ENCODE results near the gene CMTM4.
A peak's percentile ranks its signal among the peaks of the same experiment; 100 is the strongest.

CMTM4 gene

DNA sequence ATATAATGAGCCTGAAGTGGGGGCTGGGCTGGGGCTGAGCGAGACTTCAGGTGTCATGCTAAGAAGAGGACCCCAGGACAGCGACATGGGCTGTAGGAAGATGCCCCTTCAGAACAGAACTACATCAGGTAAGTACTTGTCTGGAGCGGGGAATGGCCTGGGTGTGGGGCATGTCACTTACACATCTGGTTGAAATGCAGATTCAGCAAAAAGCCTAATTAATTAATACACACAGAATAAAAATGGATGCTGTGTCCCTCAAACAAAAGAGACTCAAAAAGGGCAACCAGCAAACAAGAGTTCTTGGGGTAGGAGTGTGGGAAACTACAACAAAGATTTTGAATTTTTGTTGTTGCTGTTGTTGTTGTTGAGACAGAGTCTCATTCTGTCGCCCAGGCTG is 105.5 kb downstream of the CMTM4 start:
- no peak for DNase-seq (ENCODE audit: low spot score)
- TF ChIP-seq, protein P1, sequence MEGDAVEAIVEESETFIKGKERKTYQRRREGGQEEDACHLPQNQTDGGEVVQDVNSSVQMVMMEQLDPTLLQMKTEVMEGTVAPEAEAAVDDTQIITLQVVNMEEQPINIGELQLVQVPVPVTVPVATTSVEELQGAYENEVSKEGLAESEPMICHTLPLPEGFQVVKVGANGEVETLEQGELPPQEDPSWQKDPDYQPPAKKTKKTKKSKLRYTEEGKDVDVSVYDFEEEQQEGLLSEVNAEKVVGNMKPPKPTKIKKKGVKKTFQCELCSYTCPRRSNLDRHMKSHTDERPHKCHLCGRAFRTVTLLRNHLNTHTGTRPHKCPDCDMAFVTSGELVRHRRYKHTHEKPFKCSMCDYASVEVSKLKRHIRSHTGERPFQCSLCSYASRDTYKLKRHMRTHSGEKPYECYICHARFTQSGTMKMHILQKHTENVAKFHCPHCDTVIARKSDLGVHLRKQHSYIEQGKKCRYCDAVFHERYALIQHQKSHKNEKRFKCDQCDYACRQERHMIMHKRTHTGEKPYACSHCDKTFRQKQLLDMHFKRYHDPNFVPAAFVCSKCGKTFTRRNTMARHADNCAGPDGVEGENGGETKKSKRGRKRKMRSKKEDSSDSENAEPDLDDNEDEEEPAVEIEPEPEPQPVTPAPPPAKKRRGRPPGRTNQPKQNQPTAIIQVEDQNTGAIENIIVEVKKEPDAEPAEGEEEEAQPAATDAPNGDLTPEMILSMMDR (IDR thresholded peaks at IDR 0.05; ENCODE audit: extremely low read depth, missing control alignments), result no peak

DNA sequence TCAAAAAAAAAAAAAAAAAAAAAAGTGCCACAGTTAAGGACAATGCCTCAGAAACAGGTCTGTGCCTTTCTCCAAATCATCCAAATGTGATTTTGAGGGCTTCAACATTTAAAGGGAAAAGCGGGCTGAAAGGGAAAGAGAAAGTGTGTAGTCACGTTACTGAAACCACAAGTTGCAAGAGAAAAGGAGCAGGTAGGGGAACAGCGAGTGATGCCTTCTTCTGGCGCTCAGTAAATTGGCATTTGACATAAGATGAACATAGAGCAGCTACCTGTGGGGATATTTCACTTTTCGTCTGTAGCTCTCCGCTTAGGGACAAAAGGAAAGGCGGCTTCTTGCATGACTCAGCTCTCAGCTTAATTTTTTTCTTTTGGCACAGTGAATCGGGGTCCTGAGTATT is 106.2 kb downstream of the CMTM4 start:
- no peak for DNase-seq (ENCODE audit: low spot score)
- TF ChIP-seq, protein P1 (IDR thresholded peaks at IDR 0.05; ENCODE audit: extremely low read depth, missing control alignments), result no peak

DNA sequence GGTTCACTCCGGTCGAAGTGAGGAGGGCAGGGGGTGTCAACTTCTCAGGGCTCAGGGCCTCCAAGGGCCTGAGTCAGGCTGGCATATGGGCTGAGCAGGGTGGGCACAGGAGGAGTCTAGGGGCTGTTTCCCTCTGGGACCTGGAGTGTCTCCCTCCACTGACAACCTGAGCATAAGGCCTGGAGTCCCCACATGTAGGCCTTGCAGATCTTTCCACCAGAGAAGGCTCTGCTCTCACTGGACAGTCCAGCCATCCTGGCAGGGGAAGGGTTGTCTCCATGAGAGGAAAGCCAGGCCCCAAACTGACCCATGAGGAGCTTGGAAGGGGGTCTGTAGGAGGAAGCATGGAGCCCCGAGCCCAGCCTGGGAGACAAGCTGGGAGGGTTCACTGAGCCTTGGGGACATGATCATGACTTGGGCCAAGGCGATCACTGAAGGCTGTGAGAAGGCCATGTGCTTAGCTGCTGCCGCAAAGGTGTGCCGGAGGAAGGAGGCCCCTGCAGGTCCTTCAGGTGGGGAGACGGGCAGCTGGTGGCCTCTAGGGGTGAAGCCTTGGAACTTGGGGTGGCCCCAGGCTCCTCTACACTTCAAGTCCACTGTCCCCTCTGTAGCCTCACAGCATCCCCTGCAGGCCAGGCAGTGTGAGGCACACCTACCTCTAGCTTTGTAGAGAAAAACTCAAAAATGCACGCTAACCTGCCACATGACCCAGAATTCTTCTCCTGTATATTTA is 107.4 kb downstream of the CMTM4 start:
- DNase-seq (ENCODE audit: low spot score), result peak; percentile 82
- TF ChIP-seq, protein P1 (IDR thresholded peaks at IDR 0.05; ENCODE audit: extremely low read depth, missing control alignments), result peak; percentile 86

DNA sequence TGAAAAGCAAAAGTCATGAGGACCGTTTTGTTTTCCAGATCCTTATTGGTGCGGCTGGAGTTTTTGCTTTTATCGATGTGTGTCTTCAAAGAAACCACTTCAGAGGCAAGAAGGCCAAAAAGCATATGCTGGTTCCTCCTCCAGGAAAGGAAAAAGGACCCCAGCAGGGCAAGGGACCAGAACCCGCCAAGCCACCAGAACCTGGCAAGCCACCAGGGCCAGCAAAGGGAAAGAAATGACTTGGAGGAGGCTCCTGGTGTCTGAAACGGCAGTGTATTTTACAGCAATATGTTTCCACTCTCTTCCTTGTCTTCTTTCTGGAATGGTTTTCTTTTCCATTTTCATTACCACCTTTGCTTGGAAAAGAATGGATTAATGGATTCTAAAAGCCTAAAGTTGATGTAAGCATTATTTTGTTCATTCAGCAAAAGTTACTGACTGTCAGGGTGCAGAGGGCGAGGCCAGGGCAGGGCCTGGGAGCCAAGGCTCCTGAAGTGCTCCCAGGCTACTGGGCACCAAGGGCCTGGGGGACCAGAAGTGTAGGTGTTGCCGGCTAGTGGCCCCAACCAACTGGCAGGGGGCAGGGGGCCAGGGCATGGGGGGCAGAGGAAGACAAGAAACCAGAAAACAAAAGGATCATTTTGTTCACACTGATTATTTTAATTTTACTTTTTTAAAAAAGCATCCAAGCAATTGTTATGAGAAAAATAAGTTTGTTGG is 108.5 kb downstream of the CMTM4 start:
- TF ChIP-seq, protein P1 (IDR thresholded peaks at IDR 0.05; ENCODE audit: extremely low read depth, missing control alignments), result no peak
- DNase-seq (ENCODE audit: low spot score), result no peak

DNA sequence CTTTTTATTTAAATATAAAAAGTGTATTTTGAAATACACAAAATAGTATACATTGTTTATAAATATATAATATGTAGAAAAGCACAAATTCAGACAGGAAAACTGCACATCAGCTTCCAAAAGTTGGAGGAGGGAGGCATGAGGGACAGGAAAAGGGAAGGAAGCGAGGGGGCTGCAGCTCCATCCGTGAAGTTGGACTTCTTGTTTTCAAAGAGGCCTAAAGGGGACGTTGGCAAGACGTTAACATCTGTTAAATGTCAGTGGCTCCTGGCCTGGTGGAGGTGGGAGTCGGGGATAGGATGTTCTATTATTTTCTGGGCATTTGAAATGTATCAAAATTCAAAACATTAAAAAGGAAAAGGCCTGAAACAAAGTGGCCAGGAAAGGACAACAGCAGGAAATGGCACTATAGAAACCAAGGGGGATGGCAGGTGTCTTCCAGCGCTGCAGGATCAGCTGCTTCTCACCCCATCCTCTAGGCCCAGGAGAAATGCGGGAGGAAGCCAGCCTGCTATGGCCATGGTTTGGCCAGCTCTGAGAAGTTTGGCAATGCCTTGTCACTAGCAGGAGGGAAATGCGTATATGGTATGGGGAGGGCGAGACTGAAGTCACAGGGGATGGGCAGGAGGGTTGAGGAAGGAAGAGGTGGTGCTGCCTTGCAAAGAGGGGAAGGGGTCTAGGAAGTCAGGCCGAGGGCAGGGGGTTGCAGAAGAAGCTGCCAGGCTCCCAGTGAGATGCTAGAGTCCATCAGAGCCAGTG is 110.9 kb downstream of the CMTM4 start:
- TF ChIP-seq, protein P1 (IDR thresholded peaks at IDR 0.05; ENCODE audit: extremely low read depth, missing control alignments), result no peak
- no peak for DNase-seq (ENCODE audit: low spot score)

DNA sequence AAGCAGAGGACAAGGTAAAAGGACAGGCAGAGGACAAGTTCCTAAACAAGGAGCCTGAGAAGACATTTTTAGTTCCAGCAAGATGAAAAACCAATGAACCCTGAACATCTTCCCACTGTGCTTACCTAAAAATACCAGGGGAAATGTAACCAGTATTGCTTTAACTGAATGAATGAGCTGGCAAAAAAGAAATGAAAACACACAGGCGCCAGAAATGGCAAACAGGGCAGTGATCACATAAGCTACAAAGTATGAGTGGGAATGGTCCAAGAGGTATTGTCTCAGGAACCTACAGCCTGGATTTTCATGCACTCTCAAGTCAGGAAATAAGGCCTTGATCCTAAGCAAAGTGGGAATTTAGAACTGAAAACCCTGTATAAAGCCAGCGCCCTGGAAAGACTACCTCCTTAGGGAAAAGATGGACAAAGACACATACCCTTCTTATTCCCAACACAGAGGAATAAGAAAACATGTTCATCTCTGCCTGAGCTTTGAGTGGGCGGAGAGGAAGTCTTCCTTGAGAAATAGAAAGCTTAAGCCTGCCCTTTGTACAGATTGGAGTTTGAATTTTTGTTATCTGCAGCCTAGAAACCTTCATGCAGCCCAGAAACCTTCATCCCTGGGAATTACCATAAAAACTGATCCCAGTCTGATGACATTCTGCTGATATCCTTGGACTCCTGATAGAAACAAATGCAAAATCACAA is 115.1 kb downstream of the CMTM4 start:
- TF ChIP-seq, protein P1 (IDR thresholded peaks at IDR 0.05; ENCODE audit: extremely low read depth, missing control alignments), result no peak
- DNase-seq (ENCODE audit: low spot score), result no peak
